ENCODE results near the gene GIT1. TPM values are rescaled to one million over a fixed set of nuclear protein-coding genes. Genes with fewer than 3 reads are reported as not detected.
A peak's percentile ranks its signal among the peaks of the same experiment; 100 is the strongest.

The GIT1 gene
- total RNA-seq, 1 experiment from 2014 or later, result 46.5 TPM

DNA sequence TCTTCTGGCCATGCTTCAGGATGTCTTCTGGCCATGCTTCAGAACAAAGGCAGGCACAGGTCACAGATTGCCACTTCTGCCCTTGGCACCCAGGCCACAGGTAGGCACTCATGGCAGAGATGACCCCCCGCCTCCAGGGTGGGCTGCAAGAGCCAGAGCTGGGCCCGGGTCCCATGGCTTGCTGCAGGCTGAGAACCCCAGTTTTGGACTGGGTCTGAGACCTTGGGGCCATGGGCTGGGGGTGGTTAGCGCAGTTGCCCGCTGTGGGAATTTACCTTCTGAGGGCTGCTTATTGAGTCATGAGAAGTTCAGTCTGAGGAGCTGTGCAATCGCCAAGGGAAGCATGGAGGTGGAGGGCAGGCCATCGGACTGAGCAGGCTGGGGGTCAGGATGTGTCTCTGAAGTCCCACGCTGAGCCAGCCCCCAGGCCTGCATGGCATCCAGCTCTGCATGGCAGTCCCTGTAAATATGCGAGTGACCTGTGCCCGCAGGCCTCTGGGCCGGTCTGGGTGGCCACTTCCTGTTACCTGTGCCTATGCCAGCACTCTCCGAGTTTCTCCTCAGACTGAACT is 5.2 kb upstream of the GIT1 start:
- Mint-ChIP-seq H3K27me3 (ENCODE audit: insufficient read depth, unreplicated experiment) (no peaks in the 10 kb centered on the region), H3K36me3 (ENCODE audit: insufficient read depth, unreplicated experiment) (peaks cover 8% of the 10 kb centered on the region), H3K9me3 (ENCODE audit: unreplicated experiment) (no peaks in the 10 kb centered on the region), H3K4me3 (ENCODE audit: unreplicated experiment) (peak overlapping the region; percentile 86), H3K27ac (ENCODE audit: unreplicated experiment) (no peak overlapping the region), H3K4me1 (ENCODE audit: low read depth, unreplicated experiment) (no peaks in the 10 kb centered on the region)
- BruUV-seq (replicated peaks), result no TSS peak
- TF ChIP-seq, protein P1, sequence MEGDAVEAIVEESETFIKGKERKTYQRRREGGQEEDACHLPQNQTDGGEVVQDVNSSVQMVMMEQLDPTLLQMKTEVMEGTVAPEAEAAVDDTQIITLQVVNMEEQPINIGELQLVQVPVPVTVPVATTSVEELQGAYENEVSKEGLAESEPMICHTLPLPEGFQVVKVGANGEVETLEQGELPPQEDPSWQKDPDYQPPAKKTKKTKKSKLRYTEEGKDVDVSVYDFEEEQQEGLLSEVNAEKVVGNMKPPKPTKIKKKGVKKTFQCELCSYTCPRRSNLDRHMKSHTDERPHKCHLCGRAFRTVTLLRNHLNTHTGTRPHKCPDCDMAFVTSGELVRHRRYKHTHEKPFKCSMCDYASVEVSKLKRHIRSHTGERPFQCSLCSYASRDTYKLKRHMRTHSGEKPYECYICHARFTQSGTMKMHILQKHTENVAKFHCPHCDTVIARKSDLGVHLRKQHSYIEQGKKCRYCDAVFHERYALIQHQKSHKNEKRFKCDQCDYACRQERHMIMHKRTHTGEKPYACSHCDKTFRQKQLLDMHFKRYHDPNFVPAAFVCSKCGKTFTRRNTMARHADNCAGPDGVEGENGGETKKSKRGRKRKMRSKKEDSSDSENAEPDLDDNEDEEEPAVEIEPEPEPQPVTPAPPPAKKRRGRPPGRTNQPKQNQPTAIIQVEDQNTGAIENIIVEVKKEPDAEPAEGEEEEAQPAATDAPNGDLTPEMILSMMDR (IDR thresholded peaks at IDR 0.05; ENCODE audit: insufficient read depth in 1 of 2, low read depth in 1 of 2, low read length in 1 of 2, severe bottlenecking in 1 of 2, unreplicated experiment in 1 of 2), result no peak
- Histone ChIP-seq H3K36me3 (ENCODE audit: control insufficient read depth, insufficient read depth, low read length) (no peaks in the 10 kb centered on the region), H3K9me3 (no peaks in the 10 kb centered on the region), H3K4me1 (peaks cover 32% of the 10 kb centered on the region), H3K27me3 (replicated peaks; ENCODE audit: control insufficient read depth, insufficient read depth, low read length) (no peaks in the 10 kb centered on the region), H3K4me3 (ENCODE audit: low read depth, low read length) (peak overlapping the region; percentile 48)
- ChIA-PET POLR2A (interaction anchor here (1.0 kb wide), 1 partner anchor 22 kb away, joined by 6 read pairs; no protein-coding TSS in a partner anchor), CTCF (interaction anchor here (0.6 to 5.0 kb wide), 9 partner anchors 14 to 446 kb away, joined by 3 to 69 read pairs (median 4); no protein-coding TSS in a partner anchor)
- DNase-seq, result no peak
- intact Hi-C loops (cut with micrococcal nuclease; ENCODE audit: unreplicated experiment), result loop anchor here (5.0 to 10.0 kb wide), 2 partner anchors 60 to 302 kb away; partner anchors contain the start of gene NUFIP2

DNA sequence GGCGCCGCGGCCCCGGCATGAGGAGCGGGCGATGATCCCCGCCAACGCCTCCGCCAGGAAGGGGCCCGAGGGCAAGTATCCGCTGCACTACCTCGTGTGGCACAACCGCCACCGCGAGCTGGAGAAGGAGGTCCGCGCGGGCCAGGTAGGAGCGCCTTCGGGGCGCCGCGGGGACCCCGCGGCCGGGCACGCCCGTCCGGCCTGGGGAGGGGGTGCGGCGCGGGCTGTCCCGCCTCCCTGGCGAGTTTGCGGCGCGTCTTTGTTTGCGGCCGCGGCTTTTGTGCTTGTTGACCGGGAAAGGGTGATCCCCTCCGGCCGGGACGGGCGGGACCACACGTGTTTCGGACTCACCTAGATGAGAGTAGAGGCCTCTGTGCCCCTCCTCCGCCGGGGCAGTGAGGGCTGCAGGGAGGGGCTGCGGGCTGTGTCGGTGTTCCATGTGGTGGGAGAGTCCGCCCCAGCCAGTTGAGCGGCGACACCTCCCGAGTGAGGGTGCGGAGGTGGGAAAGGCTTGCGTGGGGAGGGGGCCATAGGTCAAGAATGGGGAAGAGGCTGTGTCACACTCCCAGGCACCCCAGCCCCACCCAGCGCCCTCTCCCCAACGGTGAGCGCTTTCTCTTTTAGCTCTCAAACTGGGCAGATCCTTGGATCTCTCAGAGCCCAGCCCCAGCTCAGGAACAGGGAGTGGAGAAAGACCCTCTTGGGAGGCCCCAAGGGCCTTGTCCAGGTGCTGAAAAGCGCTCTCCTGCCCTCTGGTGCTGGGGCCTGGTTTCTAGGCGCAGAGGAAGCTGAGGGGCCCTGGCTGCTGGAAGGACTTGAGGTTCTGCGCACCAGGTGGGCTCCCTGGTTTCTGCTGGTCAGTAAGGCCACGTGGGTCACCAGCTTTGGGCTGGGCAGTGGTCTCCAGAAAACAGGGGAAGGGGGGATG is 4.4 kb upstream of the GIT1 start:
- no peaks in the 10 kb centered on the region for H3K4me1 Mint-ChIP-seq (ENCODE audit: low read depth, unreplicated experiment)
- POLR2A ChIA-PET, result interaction anchor here (1.0 kb wide), 1 partner anchor 23 kb away, joined by 6 read pairs; no protein-coding TSS in a partner anchor

More for the DNA sequence above, 4.4 kb upstream of the GIT1 start:
- Histone ChIP-seq H3K4me1 (peaks cover 32% of the 10 kb centered on the region), H3K36me3 (ENCODE audit: control insufficient read depth, insufficient read depth, low read length) (no peaks in the 10 kb centered on the region), H3K27me3 (replicated peaks; ENCODE audit: control insufficient read depth, insufficient read depth, low read length) (no peaks in the 10 kb centered on the region), H3K9me3 (no peaks in the 10 kb centered on the region), H3K4me3 (ENCODE audit: low read depth, low read length) (peak overlapping the region; percentile 48)
- H3K27ac Mint-ChIP-seq (ENCODE audit: unreplicated experiment), result no peak overlapping the region
- no peaks in the 10 kb centered on the region for H3K27me3 Mint-ChIP-seq (ENCODE audit: insufficient read depth, unreplicated experiment)
- peak; percentile 65 to 73 for DNase-seq
- H3K4me3 Mint-ChIP-seq (ENCODE audit: unreplicated experiment), result peak overlapping the region; percentile 86
- peaks cover 8% of the 10 kb centered on the region for H3K36me3 Mint-ChIP-seq (ENCODE audit: insufficient read depth, unreplicated experiment)
- intact Hi-C loops (cut with micrococcal nuclease; ENCODE audit: unreplicated experiment), result loop anchor here (5.0 to 10.0 kb wide), 2 partner anchors 59 to 302 kb away; partner anchors contain the start of gene NUFIP2
- H3K9me3 Mint-ChIP-seq (ENCODE audit: unreplicated experiment), result no peaks in the 10 kb centered on the region
- no TSS peak for BruUV-seq (replicated peaks)
- CTCF ChIA-PET, result interaction anchor here (0.6 to 5.0 kb wide), 14 partner anchors 13 to 445 kb away, joined by 3 to 69 read pairs (median 4); partner anchors contain the start of gene MYO18A
- TF ChIP-seq, protein P1 (IDR thresholded peaks at IDR 0.05; ENCODE audit: insufficient read depth in 1 of 2, low read depth in 1 of 2, low read length in 1 of 2, severe bottlenecking in 1 of 2, unreplicated experiment in 1 of 2), result peak; percentile 29 to 65
